ENCODE results near the gene KRTAP12-3. TPM values are rescaled to one million over a fixed set of nuclear protein-coding genes. Genes with fewer than 3 reads are reported as not detected.
"Not testable (repeated sequence)": the region's sequence is repeated elsewhere in the genome, so short reads cannot be mapped to it uniquely, and the experiment has no call there.

Gene KRTAP12-3
- total and polyA plus RNA-seq, 5 donors from 2014 or later: not detected

GRCh38 chr21:44697172-44697810 lies 39.6 kb downstream of the KRTAP12-3 start, which contains the start of gene KRTAP10-12:
KRTAP10-12 (plus strand) TSS chr21:44697172; CDS start chr21:44697202, 30 bp downstream.
- peak within 1 kb of the TSS in 1 of 3 donors; percentile 38 for H3K27ac Mint-ChIP-seq
- peaks cover 50% of the 10 kb centered on the region for H3K27me3 Mint-ChIP-seq
- H3K27ac ChIP-seq (ENCODE audit: insufficient read depth, low read length, poor library complexity, severe bottlenecking): not testable (repeated sequence)

GRCh38 chr21:44697811-44698734 lies 40.3 kb downstream of the KRTAP12-3 start:
- no peaks in the 10 kb centered on the region for H3K36me3 ChIP-seq (ENCODE audit: control insufficient read depth, insufficient read depth, low read length)
- H3K4me3 ChIP-seq (ENCODE audit: low read depth, low read length): no peak overlapping the region
- Mint-ChIP-seq H3K4me3 (no peak overlapping the region), H3K27me3 (peaks cover 54% of the 10 kb centered on the region), H3K36me3 (no peaks in the 10 kb centered on the region), H3K4me1 (peaks cover 0 to 9% (median 2%) of the 10 kb centered on the region in 4 donors), H3K27ac (peak overlapping the region in 2 of 3 donors; percentile 29 to 38), H3K9me3 (peaks cover 0 to 4% (median 3%) of the 10 kb centered on the region in 7 donors)
- no peaks in the 10 kb centered on the region for H3K27me3 ChIP-seq (ENCODE audit: control insufficient read depth, insufficient read depth, low read length)
- H3K9me3 ChIP-seq (ENCODE audit: control insufficient read depth in 2 of 2, low read length in 2 of 2): peaks cover under 1 to 2% of the 10 kb centered on the region in 2 experiments
- DNase-seq: no peak
- H3K27ac ChIP-seq (ENCODE audit: insufficient read depth, low read length, poor library complexity, severe bottlenecking): no peak overlapping the region
- H3K4me1 ChIP-seq (ENCODE audit: control insufficient read depth, insufficient read depth, low read length, poor library complexity, severe bottlenecking): no peaks in the 10 kb centered on the region
- ATAC-seq (ENCODE audit: low read depth in 2 of 2): no peak

More at GRCh38 chr21:44697172-44697810, 39.6 kb downstream of the KRTAP12-3 start, which contains the start of gene KRTAP10-12:
- not testable (repeated sequence) for H3K4me3 ChIP-seq (ENCODE audit: low read depth, low read length); ATAC-seq (ENCODE audit: low read depth in 2 of 2); DNase-seq; H3K27me3 ChIP-seq (ENCODE audit: control insufficient read depth, insufficient read depth, low read length); H3K4me3 Mint-ChIP-seq; H3K36me3 Mint-ChIP-seq; H3K4me1 ChIP-seq (ENCODE audit: control insufficient read depth, insufficient read depth, low read length, poor library complexity, severe bottlenecking); H3K4me1 Mint-ChIP-seq; H3K36me3 ChIP-seq (ENCODE audit: control insufficient read depth, insufficient read depth, low read length); H3K9me3 ChIP-seq (ENCODE audit: control insufficient read depth in 2 of 2, low read length in 2 of 2)
- peaks cover 0 to 11% (median 3%) of the 10 kb centered on the region in 7 donors for H3K9me3 Mint-ChIP-seq

GRCh38 chr21:44699502-44700001 lies 41.8 kb downstream of the KRTAP12-3 start:
- H3K27me3 ChIP-seq (ENCODE audit: control insufficient read depth, insufficient read depth, low read length): no peaks in the 10 kb centered on the region
- no peaks in the 10 kb centered on the region for H3K4me1 ChIP-seq (ENCODE audit: control insufficient read depth, insufficient read depth, low read length, poor library complexity, severe bottlenecking)
- no peak overlapping the region for H3K27ac Mint-ChIP-seq
- H3K4me1 Mint-ChIP-seq: peaks cover 0 to 8% (median 1%) of the 10 kb centered on the region in 4 donors
- H3K4me3 Mint-ChIP-seq: no peak overlapping the region
- no peaks in the 10 kb centered on the region for H3K9me3 ChIP-seq (ENCODE audit: control insufficient read depth in 2 of 2, low read length in 2 of 2)
- ATAC-seq (ENCODE audit: low read depth in 2 of 2) (no peak), DNase-seq (no peak)
- H3K27ac ChIP-seq (ENCODE audit: insufficient read depth, low read length, poor library complexity, severe bottlenecking): no peak overlapping the region
- H3K9me3 Mint-ChIP-seq: peaks cover 0 to 4% (median 0%) of the 10 kb centered on the region in 7 donors
- H3K36me3 Mint-ChIP-seq: no peaks in the 10 kb centered on the region
- peaks cover 51% of the 10 kb centered on the region for H3K27me3 Mint-ChIP-seq
- no peaks in the 10 kb centered on the region for H3K36me3 ChIP-seq (ENCODE audit: control insufficient read depth, insufficient read depth, low read length)
- H3K4me3 ChIP-seq (ENCODE audit: low read depth, low read length): no peak overlapping the region

- Mint-ChIP-seq H3K4me1 (peaks cover 0 to 8% (median 1%) of the 10 kb centered on the region in 4 donors), H3K27ac (no peak overlapping the region), H3K4me3 (no peak overlapping the region), H3K9me3 (peaks cover 0 to 3% (median 0%) of the 10 kb centered on the region in 7 donors), H3K36me3 (no peaks in the 10 kb centered on the region), H3K27me3 (peaks cover 56% of the 10 kb centered on the region)
- Histone ChIP-seq H3K4me1 (ENCODE audit: control insufficient read depth, insufficient read depth, low read length, poor library complexity, severe bottlenecking) (no peaks in the 10 kb centered on the region), H3K9me3 (ENCODE audit: control insufficient read depth in 2 of 2, low read length in 2 of 2) (no peaks in the 10 kb centered on the region), H3K27ac (ENCODE audit: insufficient read depth, low read length, poor library complexity, severe bottlenecking) (no peak overlapping the region), H3K27me3 (ENCODE audit: control insufficient read depth, insufficient read depth, low read length) (no peaks in the 10 kb centered on the region), H3K4me3 (ENCODE audit: low read depth, low read length) (no peak overlapping the region), H3K36me3 (ENCODE audit: control insufficient read depth, insufficient read depth, low read length) (no peaks in the 10 kb centered on the region)
- DNase-seq (no peak), ATAC-seq (ENCODE audit: low read depth in 2 of 2) (no peak)
Measured at GRCh38 chr21:44700101-44701022, 42.6 kb downstream of the KRTAP12-3 start.

DNA sequence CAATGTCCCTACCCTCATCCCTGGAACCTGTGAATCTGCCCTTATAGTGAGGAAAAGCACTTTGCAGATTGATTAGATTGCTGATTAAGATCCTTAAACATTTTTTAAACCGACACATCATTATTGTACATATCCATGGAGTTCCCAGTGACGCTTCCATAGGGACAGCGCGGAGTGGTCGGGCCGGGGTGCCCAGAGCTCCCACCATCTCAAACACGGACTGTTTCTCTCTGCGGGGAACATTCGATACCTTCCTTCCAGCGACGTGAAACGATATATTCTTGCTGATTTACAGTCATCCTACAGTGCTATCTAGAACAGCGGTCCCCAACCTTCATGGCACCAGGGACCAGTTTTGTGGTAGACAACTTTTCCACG lies 43.3 kb downstream of the KRTAP12-3 start:
- H3K9me3 ChIP-seq (ENCODE audit: control insufficient read depth in 2 of 2, low read length in 2 of 2): peaks cover 0 to 2% of the 10 kb centered on the region in 2 experiments
- H3K9me3 Mint-ChIP-seq: peaks cover 0 to 6% (median 2%) of the 10 kb centered on the region in 7 donors
- no peak overlapping the region for H3K27ac ChIP-seq (ENCODE audit: insufficient read depth, low read length, poor library complexity, severe bottlenecking)
- no peaks in the 10 kb centered on the region for H3K4me1 ChIP-seq (ENCODE audit: control insufficient read depth, insufficient read depth, low read length, poor library complexity, severe bottlenecking)
- no peaks in the 10 kb centered on the region for H3K36me3 ChIP-seq (ENCODE audit: control insufficient read depth, insufficient read depth, low read length)
- H3K4me1 Mint-ChIP-seq: peaks cover 0 to 8% (median 1%) of the 10 kb centered on the region in 4 donors
- peak overlapping the region in 1 of 3 donors; percentile 61 for H3K27ac Mint-ChIP-seq
- no peak overlapping the region for H3K4me3 Mint-ChIP-seq
- H3K27me3 ChIP-seq (ENCODE audit: control insufficient read depth, insufficient read depth, low read length): no peaks in the 10 kb centered on the region
- peaks cover 4% of the 10 kb centered on the region for H3K36me3 Mint-ChIP-seq
- ATAC-seq (ENCODE audit: low read depth in 2 of 2) (no peak), DNase-seq (no peak)
- H3K4me3 ChIP-seq (ENCODE audit: low read depth, low read length): no peak overlapping the region
- H3K27me3 Mint-ChIP-seq: peaks cover 60% of the 10 kb centered on the region

- Mint-ChIP-seq H3K27ac (no peak overlapping the region), H3K27me3 (peaks cover 61% of the 10 kb centered on the region), H3K4me3 (no peak overlapping the region), H3K4me1 (peaks cover 0 to 8% (median 1%) of the 10 kb centered on the region in 4 donors), H3K9me3 (peaks cover 0 to 8% (median 2%) of the 10 kb centered on the region in 7 donors), H3K36me3 (peaks cover 4% of the 10 kb centered on the region)
- H3K9me3 ChIP-seq (ENCODE audit: control insufficient read depth in 2 of 2, low read length in 2 of 2): peaks cover 0 to 7% of the 10 kb centered on the region in 2 experiments
- no peaks in the 10 kb centered on the region for H3K27me3 ChIP-seq (ENCODE audit: control insufficient read depth, insufficient read depth, low read length)
- no peaks in the 10 kb centered on the region for H3K36me3 ChIP-seq (ENCODE audit: control insufficient read depth, insufficient read depth, low read length)
- no peak for ATAC-seq (ENCODE audit: low read depth in 2 of 2)
- DNase-seq: no peak
- no peak overlapping the region for H3K27ac ChIP-seq (ENCODE audit: insufficient read depth, low read length, poor library complexity, severe bottlenecking)
- H3K4me1 ChIP-seq (ENCODE audit: control insufficient read depth, insufficient read depth, low read length, poor library complexity, severe bottlenecking): no peaks in the 10 kb centered on the region
- H3K4me3 ChIP-seq (ENCODE audit: low read depth, low read length): no peak overlapping the region
Measured at GRCh38 chr21:44701541-44701940, 43.8 kb downstream of the KRTAP12-3 start.
